NCI-H526 treated with DMSO at 0.1 percent for 48 hours (cell line): Measurements from ENCODE around the gene CNTN1.

Experiments used
- DNase-seq: peaks from one replicate; lab custom pipeline; 2025; lab: John Stamatoyannopoulos, UW

Gene CNTN1

DNA sequence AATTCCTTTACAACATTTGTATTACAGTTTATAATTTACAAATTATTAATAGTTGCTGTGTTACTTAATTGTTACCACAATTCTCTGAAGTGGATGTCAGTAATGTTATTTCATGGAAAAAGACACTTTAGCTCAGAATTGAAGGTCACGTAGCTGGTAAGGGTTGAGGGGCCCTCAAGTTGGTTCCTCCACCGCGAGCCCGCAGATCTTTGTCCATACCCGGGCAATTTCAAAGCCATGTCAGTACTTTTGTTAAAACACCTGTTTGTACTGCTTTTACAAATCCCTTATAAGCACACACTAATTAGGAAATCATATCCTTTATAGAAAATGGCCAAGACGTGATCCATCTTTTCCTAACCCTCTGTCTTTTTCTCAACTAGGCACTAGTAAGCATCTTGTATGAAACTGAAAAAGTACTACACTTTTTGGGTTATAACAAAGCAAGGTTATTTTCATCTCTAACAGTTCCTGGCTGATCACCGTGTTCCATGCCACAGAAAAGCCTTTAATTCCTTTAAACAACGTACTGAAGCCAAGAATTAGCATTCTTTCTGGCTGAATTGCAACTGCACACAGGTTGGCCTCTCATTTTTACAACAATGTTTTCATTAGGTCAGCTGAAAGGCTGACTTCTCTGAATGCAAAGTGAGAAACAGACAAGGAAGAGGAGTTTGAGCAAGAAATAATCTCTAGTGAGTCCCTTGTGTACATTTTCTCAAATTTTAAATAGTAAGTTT, 76.1 kb downstream of the CNTN1 start:
- DNase-seq: no peak

DNA sequence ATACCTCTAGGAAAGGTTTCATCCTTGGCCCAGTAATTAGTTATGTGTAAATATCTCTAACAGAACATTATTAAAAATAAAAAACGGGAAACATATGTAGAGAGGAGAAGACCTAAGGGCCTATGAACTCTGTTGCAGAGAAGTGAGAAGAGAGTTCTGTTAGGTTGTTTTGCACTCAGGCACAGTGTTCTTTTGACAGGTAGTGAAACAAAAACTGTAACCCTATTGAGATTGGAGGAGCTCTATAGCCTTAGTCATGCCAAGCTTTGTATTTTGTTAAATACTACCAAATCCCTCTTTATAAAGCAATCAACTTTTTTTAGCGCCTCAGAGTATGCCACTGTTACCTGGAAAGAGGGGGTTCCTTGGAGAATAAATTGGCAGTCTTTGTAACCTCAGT, 77.6 kb downstream of the CNTN1 start:
- DNase-seq: no peak

DNA sequence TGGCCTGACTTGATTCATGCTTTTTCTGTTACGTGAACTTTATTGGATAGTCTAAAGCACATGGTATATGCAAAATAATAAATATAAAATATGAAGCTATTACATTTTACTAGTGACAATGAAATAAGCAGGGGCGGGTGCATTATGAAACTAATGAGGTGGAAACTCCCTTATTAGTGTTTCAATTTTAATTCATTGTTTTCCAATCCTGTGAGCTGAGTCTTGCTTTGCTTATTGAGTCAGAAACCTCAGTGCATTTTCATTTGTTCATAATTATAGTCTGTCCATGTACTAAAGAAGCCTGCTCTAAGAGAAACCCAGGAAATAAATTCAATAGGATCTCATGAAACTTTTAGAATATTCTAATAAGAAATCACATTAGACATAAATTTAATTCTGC, 78.5 kb downstream of the CNTN1 start:
- no peak for DNase-seq

DNA sequence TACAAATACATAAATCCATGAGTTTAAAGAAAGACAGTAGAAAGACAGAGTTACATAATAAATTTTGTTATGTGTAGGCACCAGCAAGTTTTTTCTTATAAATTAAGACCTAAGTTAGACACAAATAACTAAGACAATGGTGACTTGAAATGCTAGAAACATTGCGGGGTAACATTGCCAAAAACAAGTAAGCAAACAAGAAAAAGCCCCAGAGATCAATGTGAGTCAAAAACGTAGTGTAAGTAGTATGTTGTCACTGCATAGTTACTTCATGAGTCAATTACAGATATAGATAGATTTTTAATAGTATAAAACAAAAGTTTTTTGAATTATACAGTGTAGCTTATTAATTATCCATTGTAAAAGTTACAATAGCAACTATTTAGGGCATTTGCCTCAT, 83.4 kb downstream of the CNTN1 start:
- DNase-seq: no peak

DNA sequence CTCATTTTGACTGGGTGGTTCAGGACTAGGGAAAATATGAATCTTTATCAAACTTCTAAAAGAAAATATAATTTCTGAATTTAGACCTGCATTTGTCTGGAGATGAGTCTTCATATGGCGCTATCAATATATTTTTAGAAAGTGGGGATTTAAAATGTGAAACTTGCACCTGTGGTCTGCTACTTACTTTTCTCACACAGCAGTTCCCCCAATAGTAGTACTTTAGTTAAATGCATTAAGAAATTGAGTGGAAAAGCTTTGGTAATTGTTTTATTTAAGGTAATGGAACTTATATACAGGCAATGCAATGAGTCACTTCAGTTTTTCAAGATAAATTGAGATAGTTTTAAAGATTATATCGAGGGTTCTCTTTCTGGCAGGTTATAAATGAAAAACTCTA, 91.9 kb downstream of the CNTN1 start:
- DNase-seq: no peak

DNA sequence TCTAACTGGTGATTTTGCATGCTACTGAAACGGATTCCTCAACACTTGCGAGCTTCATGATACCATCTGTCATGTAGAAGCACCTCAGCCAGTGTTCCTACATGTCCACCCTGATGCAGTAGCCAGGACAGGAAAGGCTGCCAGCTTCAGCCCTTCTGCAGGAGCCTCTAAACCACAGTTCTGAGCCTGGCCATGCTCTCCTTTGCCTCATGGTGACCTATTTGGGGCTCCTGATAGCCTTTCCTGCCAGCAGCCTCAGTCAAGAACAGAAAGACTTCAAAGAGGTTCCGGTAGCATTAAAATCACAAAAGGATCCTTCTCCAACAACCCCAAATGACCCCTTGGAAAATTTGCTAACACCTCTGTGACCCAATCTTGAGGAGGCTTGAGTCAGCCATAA, 96.0 kb downstream of the CNTN1 start:
- DNase-seq: no peak

DNA sequence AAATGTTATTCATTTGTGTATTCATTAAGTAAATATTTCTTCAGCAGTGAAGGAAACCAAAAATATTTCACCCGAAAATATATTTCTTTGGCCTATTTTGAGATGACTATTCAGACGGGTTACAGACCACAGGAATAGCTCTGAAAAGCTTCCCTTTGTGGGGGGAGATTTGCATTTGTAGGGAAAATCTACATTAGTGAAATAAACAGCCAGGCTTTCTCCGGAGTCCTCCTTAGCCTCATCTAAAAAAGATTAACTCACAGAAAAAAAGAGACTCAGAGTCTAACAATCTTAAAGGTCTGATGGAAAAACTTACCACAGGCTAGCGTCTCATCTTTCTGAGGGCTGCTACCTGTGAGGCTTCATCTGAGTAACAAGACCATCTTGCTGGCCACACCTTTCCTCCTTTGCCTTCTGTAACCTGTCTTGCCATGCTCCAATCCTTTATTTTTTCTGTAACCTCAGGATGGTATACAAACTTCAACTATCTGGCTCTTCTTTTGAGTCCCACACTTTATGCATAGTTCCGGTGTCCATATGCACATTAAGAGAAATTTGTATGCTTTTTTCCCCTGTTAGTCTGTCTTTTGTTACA, 100.7 kb downstream of the CNTN1 start:
- DNase-seq: no peak

DNA sequence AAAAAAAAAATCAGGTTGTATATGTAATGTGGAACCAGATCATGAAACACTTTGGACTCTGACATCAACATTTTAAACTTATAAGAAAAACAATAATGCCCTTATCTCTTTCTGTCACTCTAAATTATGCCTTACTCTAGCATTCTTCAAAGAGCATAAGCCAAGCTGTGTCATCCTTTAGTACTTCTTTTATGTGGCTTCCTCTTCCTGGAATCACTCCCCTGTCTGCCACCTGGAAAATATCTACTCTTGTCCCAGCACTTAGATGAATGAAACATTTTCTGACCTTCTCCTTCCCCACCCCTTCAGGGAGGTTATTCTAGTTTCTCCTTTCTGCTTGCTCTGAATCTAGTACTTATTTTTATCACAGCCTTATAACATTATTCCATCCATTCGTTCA, 101.2 kb downstream of the CNTN1 start:
- DNase-seq: no peak

DNA sequence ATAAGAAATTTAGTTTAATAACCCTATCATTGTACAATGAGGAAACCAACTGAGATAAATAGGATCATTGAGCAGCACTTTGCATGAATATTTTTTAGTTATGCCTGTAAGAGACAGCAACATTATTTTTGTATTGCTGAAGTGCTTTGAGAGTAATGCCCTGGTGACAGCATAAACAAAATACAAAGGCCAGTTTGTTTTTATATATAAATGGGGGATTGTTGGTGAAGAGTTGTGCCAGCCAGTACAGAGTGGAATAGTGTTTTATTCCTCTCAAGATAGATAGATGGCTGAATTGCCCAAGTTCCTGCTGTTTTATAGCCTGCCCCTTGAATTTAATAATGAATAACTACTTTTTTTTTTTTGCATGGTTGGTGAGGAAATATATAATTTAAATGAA, 101.8 kb downstream of the CNTN1 start:
- no peak for DNase-seq

DNA sequence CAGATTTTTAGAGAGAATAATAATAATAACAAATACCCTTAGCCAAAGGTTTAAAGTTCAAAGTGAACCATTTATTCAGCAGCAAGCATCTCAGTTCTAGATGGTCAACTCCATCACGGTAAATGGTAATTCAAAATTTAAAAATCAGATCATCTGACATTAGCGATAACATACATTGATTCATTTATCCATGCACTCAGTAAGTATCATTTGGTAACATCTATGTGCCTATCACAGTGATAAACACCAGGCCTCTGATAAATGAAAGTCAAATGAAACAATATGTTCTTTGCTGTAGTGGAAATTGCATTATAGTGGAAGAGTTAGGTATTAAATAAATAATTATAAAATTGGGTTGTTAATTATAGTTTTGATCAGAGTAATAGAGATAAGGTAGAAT, 108.8 kb downstream of the CNTN1 start:
- DNase-seq: no peak

DNA sequence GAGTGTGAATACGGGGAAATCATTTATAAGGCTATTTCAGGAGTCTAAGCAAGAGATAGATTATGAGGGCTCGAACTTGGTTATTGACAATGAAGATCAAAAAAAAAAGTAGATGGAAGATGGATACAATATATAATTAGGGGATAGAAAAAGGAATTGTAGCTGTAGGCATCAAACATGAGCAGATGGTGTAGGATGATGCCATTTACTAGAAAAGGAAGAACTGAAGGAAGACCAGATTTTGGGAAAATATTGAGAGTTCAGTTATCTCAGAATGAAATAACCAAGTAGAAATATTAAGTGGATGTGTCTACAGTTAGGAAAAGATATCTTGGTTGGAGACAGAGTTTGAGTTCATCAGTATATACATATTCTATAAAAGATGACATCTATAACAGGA, 109.6 kb downstream of the CNTN1 start:
- DNase-seq: no peak

DNA sequence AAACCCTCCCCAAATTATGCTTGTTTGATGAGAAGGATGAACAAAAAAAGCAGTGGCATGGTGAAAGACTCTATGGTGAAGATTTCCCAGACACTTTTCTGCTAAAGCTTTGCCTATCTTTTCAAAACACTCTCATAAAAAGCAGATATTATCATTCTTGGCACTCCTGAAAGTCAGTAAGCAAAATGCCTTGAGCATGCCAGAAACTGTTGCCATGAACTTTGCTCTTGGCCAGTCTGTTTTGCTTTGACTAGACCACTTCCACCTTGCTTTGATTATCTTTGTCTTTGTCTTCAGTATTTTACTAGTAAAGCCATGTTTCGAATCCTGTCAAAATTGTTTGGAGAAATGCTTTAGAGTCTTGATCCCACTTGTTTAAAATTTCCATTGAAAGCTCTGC, 110.4 kb downstream of the CNTN1 start:
- no peak for DNase-seq

DNA sequence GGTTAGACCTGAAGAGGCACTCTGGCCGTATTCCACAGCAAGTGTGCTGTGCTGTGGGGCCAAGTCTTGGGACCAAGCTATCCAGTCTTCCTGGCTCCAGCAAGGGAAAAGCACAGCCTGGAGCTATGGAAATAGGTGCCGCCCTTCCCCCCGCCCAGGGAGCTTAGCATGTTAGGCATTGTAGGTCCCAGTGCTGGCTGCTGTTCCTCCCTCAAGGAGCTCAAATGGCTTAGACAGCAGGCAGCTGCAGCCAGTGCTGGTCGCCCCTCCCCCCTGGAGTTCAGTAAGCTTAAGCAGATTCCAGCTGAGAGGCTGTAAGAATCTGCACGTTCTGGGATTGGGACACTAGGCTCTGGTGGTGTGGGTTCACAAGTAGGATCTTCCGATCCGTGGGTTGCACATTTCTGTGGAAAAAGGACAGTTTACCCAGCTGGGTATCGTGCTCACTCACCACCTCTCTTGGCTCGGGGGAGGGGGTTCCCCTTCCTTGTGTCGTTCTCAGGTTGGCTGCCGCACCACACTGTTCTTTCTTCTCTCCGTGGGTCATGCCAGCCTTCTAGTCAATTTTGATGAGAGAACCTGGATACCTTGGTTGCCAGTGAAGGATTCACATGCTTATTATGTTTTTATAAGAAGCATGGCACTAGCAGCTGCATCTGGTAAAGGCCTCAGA, 127.3 kb downstream of the CNTN1 start:
- DNase-seq: no peak

DNA sequence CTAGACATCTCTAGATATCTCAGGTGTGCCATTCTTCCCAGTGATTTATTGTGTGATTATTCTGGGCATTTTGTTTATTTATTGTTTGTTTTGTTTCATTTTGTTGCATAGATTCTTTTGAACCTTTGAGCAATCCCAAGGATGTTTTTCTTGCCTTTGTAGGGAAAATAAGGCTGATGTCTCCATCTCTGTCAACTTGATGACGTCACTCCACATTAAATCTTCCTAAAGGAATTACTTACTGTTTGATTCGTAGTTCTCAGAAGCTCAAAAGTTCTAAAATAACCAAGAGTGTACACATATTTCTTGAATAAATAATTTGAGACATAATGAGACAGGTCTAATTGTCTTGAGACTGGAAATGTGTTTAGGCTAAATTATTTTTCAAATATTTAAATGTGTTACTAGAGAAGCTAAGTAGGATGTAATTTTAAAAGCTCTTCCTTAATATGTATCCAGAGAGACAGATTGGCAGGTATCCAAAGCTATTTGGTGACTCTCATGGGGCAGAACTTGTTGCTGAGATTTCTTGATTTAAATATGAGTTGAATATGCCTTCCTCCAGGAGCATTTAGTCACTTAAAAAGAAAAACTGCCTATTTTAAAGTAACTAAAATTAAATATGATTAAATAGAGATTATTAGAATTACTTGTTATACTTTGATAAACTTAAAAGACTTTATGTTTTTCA, 128.7 kb downstream of the CNTN1 start:
- DNase-seq: no peak

DNA sequence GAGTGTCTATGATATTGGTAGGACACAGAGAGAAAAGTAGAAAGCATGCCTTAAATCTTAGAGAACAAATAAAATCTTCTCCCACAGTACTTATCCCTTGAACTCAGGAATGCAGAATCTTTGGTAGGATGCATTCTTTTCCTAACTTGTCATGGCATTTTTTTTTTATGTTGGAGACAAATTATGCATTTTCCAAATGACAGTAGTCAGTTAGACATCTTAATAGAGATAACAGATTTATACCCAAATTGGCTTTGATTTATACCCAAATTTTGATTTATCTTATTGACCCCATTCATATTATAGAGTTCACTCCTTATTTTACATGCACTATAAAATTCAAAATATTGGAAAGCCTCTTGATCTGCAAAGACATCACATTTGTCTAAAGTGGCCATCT, 132.9 kb downstream of the CNTN1 start:
- DNase-seq: no peak

DNA sequence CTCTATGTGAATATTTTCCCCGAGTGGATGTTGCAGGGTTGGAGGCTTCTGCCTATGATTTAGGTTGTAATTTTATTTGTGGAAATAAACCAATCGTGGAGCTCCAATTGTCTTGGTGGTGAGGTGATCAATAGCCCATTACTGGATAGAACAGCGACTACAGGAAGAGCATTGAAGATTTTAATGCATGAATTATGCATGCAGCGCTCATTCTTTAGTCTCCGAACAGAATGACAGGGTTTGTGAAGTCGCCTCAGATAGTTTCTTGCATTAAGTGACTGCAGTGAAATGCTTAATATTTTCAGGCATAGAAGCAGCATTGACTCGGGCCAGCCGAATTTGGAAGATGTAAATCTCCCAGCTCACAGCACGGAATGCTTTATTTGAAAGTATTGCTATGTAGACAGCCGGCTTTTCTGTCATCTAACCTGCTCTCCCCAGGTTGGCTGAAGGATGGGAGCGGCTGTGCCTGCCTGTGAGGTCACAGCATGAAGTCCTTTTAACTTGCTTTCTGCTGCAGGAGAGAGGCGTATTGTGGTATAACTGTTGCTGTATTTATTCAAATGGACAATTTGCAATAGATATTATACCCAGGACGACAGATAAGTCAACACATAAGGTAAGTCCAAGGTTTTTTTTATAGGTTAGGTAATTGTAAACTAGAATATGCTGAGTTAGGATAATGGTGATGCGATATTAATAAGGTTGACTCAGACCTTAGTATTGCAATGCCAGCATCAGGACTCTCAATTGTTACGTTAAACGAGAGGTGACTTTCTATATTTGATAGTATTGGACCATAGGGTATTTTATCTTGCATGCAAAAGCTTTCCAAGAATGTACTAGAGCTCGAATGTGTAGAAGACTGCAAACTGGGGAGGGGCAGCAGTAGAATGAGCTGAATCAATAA, 135.7 kb downstream of the CNTN1 start:
- DNase-seq: peak; percentile 46

DNA sequence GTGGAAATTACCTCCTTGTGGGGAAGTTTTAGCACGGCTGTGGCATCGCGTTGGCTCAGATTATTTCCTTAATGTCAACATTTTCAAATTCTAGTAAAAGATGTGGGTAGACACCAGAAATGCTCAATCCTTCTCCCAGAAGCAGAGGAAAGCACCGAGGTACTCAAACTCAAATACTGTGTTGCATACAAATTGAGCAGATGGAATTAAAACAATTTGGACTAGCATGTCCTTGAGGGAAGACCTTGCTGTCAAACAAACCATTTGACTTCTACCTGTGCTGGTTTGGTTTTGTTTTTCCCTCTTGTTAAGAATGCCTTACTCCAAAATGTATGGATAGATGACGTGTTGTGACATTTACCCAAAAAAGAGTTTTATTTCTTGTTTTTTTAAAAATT, 136.4 kb downstream of the CNTN1 start:
- DNase-seq: no peak

DNA sequence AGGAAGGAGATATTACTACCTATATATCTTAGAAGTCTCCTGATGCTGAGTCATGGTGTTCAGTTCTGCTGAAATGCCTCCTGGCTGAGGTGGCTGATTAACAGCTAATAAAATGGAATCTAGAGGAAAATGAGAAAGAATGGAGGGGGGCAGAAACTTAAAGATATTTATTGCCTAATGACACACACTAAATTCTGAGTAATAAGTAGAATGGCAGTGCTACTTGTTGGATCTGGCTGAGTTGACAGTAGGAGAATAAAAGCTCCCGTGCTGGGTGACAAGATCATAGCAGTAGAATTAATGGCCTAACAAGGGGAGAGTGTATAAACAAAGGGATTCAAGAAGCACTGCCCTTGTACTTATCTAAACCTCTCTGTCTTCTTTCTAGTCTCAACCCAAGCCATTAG, 137.5 kb downstream of the CNTN1 start:
- DNase-seq: no peak

DNA sequence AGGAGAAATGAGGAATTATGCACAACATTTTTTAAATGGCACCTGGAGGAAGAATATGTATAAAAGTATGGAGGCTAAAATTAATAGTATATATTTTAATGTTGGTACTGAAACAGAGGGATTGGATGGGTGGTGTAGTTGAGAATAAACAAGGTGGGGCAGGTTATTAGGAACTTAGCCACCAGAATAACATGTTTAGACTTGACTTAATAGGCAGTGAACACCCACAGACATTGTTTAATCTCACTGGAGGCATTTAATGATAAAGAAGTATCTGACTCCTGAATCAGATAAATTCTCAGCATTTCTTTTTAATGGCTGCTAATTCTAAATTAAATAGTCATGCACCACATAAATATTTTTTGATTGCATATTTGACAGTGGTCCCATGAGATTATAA, 139.7 kb downstream of the CNTN1 start:
- DNase-seq: no peak

DNA sequence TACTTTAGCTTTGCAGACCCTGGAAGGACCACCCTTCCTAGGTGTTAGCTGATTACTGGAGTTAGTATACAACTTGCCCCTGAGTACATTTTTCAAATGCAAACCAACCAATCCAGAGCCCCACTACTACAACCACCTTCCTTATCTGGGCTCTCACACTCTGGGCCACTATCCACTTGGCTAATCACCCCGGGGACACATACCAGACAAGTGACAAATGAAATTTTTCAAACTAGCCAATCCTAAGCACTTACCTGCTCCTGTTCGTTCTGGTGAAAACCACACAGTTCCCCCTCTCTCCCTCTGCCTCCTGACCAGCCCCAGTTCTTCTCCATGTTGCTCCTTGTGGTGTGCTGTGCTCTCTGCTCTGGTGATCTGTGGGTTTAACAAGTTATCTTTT, 140.4 kb downstream of the CNTN1 start:
- DNase-seq: no peak

DNA sequence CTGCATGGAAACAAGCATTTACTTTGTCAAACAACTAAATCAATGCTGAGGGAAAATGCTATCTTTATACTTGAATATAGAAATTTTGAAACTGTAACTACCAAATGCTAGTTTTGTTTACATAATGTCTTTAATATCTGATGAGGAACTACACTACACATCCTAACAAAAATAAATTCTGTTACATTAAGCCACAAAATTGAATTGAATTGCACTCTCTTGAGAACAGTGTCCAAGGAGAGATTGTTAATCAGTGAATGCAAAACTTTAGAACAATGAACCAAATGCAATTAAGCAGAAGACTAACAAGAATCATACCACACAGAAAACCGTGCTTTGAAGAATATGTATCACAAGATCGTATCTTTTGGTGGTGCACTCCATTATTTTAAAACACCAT, 141.6 kb downstream of the CNTN1 start:
- no peak for DNase-seq

DNA sequence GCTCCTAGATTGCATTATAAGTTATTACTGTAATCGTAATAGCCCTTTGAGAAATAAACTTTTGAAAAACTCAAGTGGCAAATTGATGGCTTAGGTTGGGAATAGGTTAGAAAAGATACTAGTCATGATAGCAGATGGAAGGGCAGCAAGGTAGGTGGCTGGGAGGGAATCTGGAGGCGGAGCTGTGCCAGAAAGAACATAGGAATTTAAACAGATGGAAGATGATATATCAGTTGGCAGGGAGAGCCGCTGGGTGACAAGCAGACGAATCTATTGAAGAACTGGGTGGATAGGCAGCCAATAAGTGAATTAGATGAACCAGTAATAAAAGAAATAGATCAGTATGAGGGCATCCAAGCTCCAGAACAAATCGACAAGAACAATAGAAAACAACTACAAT, 142.1 kb downstream of the CNTN1 start:
- DNase-seq: no peak
